Heart right ventricle (tissue), 16 donors: ENCODE results near the gene SP4. TPM values are rescaled to one million over a fixed set of nuclear protein-coding genes. Genes with fewer than 3 reads are reported as not detected.

ENCODE experiments used
- ATAC-seq, 8 donors: fragments of 200-7000 bp; cut with Tn5 transposase; one replicate each; pipeline ENCODE4 v1.9.1; 2020; ENCODE audit warnings: mild to moderate bottlenecking in 8 of 8, moderate library complexity in 8 of 8, moderate number of reproducible peaks in 1 of 8
- DNase-seq, 2 donors: peaks; one replicate each; pipeline ENCODE4 v3.0.0-alpha.2; 2020
- H3K27ac ChIP-seq, 10 donors: fragments of 200-600 bp; sonication (generic) in 2 of 10; one replicate each; pipeline versions ENCODE4 v1.5.0 to v1.8.0; 2020 to 2022; ENCODE audit warnings: mild to moderate bottlenecking in 3 of 10
- H3K27me3 ChIP-seq, 7 donors: fragments of 200-600 bp; one replicate each; pipeline ENCODE4 v1.8.0; 2021 to 2022; ENCODE audit warnings: mild to moderate bottlenecking in 2 of 7
- H3K36me3 ChIP-seq, 9 donors: fragments of 200-600 bp; sonication (generic) in 1 of 9; one replicate each; pipeline versions ENCODE4 v1.5.0 to v1.8.0; 2020 to 2022; ENCODE audit warnings: mild to moderate bottlenecking in 2 of 9
- H3K4me1 ChIP-seq, 9 donors: fragments of 200-600 bp; sonication (generic) in 1 of 9; one replicate each; pipeline versions ENCODE4 v1.5.0 to v1.8.0; 2020 to 2022; ENCODE audit warnings: mild to moderate bottlenecking in 4 of 9
- H3K4me3 ChIP-seq, 10 donors: fragments of 200-600 bp; sonication (generic) in 2 of 10; one replicate each; pipeline versions ENCODE4 v1.5.0 to v1.8.0; 2020 to 2022; ENCODE audit warnings: mild to moderate bottlenecking in 7 of 10, moderate library complexity in 2 of 10
- H3K9me3 ChIP-seq, 11 donors: fragments of 200-600 bp in 10 of 11; sonication (generic) in 2 of 11; one replicate each; pipeline versions ENCODE4 v1.5.0 to v1.8.0; 2013 to 2022; ENCODE audit warnings: mild to moderate bottlenecking in 2 of 11, control low read depth in 1 of 11, moderate library complexity in 1 of 11
- CTCF ChIP-seq, 9 donors: fragments of 200-600 bp; sonication (generic) in 2 of 9; IDR thresholded peaks; one replicate each; pipeline versions ENCODE4 v1.5.0 to v1.8.0; 2021 to 2022; ENCODE audit warnings: antibody characterized with exemption in 9 of 9, mild to moderate bottlenecking in 5 of 9, moderate library complexity in 1 of 9
- WGBS, 2 donors: extraction: QIAGEN DNeasy Blood & Tissue Kit; methylation state at CpG; one replicate each; pipeline ENCODE4 v1.1.7; 2013; ENCODE audit warnings: inconsistent platforms in 1 of 2; 5-methylcytosine and 5-hydroxymethylcytosine counted together
- intact Hi-C, 10 donors: fragments of 100-400 bp; cut with DNase I; formaldehyde crosslinking; loops; one replicate each; pipeline versions ENCODE4 v1.11.1 to v1.14.2; 2022
- polyA plus RNA-seq, 2 donors: library from polyadenylated mRNA; stranded (reverse); fragments of 200-250 nt; gene quantifications; one replicate each; pipeline ENCODE4 v1.2.3, GENCODE V29; 2013
- total RNA-seq, 10 donors: library from RNA; stranded (reverse); fragmentation: NEBNext Ultra II Directional in 3 of 10; extraction: Animal tissue kit (Norgen Biotek cat#: 25700) in 3 of 10; gene quantifications; one replicate each; pipeline versions ENCODE4 v1.2.1 to v1.2.4, GENCODE V29; 2021 to 2023
- donor health status: Arrhythmogenic right ventricular cardiomyopathy.
- donor health status: ischemic (EF 13 %, LVEDD 7.1; RV severe dilation, severe dysfunction).
- donor health status: healthy with polysubstance abuse.
- donor health status: DM: no; HTN: yes; CAD: no.
- donor health status: DM: no; HTN: no; CAD: no.
- donor health status: ischemic (EF 25% LVEDD 6.9; RV normal size, moderate dysfunction).
- donor health status: ischemic (EF 25% LVEDD 5.7; RV mildly dilated, moderate dysfunction).
- donor health status: healthy.
- donor health status: DM: yes; HTN: yes; CAD: no.
- donor health status: Ischemic cardiomyopathy.
- donor health status: ischemic (EF 35%, LVEDD 5.7; RV mildly dilated, moderate dysfunction).
- donor health status: nonischemic (EF 11% LVEDD 7.7; RV severe dilation, severe dysfunction).
- donor health status: DM: yes; HTN: yes; CAD: no.
- donor health status: PGD.
- donor health status: ischemic (EF 29% LVEDD 5.4; RV normal size, mild dysfunction).
- donor health status: nonischemic (EF 23%, LVEDD 6.1; RV moderate dilation, normal function).

The SP4 gene
- total and polyA plus RNA-seq, 12 donors: 1.6 to 9.9 (median 6.5) TPM

GRCh38 chr7:21472029-21472428 lies 44.1 kb downstream of the SP4 start:
- intact Hi-C loops: no loop called here
- Histone ChIP-seq H3K27me3 (no peaks in the 10 kb centered on the region), H3K4me1 (no peaks in the 10 kb centered on the region), H3K36me3 (peaks cover 0 to 2% (median 0%) of the 10 kb centered on the region in 9 donors), H3K4me3 (no peak overlapping the region), H3K27ac (no peak overlapping the region), H3K9me3 (no peaks in the 10 kb centered on the region)
- 94 to 100% methylated on average over 1 of the region's 1 CpG for WGBS, 2 donors
- TF ChIP-seq CTCF (IDR thresholded peaks at IDR 0.05): no peak
- DNase-seq (no peak), ATAC-seq (no peak)

- no peak overlapping the region for H3K27ac ChIP-seq
- no peak for ATAC-seq
- intact Hi-C loops: no loop called here
Observed at GRCh38 chr7:21476429-21476828, 48.5 kb downstream of the SP4 start.

DNA sequence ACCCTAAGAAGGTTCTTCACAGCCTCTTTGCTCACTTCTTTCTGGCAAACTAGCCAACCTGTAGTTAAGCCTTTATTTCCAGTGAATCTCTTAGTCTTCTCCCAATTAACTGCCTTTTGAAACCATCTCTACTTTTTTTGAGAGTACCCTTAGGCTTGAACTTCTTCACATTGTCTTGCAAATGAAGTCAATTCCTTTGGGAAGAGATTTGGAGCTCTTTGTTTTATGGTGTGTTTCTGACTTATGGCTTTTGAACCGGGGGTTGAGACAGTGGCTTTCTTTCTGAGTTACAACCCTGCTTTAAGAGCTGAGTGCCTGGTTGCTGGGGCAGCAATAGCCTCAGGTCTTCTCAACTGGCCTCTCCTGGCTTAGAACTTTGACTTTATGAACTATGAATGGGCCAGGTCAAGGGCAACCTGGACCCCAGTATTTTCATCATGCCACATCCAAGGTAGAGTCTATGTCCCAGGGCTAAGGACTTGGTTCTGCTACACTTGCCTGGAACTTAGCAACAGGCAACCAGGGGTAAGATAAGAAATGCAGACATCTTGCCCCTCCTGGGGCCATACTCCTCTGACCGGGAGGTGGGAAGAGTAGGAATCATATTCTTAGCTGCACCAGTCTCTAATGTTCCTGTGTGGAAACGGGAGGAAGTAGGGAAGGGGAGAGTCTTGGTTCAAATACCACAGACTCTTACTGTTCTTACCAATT lies 53.0 kb downstream of the SP4 start:
- H3K4me3 ChIP-seq: no peak overlapping the region
- no peaks in the 10 kb centered on the region for H3K9me3 ChIP-seq
- no peak for ATAC-seq
- no peaks in the 10 kb centered on the region for H3K27me3 ChIP-seq
- 84 to 89% methylated on average over 3 of the region's 3 CpGs for WGBS, 2 donors
- intact Hi-C loops: no loop called here
- H3K27ac ChIP-seq: no peak overlapping the region
- H3K4me1 ChIP-seq: no peaks in the 10 kb centered on the region
- DNase-seq: no peak
- TF ChIP-seq CTCF (IDR thresholded peaks at IDR 0.05): no peak
- peaks cover 0 to 41% (median 0%) of the 10 kb centered on the region in 9 donors for H3K36me3 ChIP-seq

More at GRCh38 chr7:21476429-21476828, 48.5 kb downstream of the SP4 start:
- Histone ChIP-seq H3K36me3 (peaks cover 0 to 25% (median 0%) of the 10 kb centered on the region in 9 donors), H3K9me3 (no peaks in the 10 kb centered on the region), H3K4me3 (no peak overlapping the region), H3K4me1 (no peaks in the 10 kb centered on the region), H3K27me3 (no peaks in the 10 kb centered on the region)
- 88 to 89% methylated on average over 2 of the region's 2 CpGs for WGBS, 2 donors
- DNase-seq: no peak
- no peak for TF ChIP-seq CTCF (IDR thresholded peaks at IDR 0.05)

DNA sequence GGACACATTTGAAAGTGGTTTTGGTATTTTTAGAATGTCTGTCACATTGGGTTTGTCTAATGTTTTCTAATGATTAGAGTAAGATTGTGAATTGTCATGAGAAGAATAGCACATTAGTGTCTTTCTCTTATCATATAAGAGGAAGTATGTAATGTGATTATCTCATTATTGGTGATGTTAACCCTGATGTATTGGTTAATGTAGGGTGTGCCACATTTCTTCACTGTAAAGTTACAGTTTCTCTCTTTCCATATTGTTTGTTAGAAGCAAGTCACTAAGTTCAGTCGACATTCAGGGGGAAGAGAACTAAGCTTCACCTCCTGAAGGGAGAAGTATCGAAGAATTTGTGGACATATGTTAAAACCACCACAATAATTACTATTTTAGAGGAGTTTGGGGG lies 58.6 kb downstream of the SP4 start:
- WGBS, 2 donors: 66 to 83% methylated on average over 2 of the region's 2 CpGs

More for the DNA sequence above, 58.6 kb downstream of the SP4 start:
- ATAC-seq: no peak
- TF ChIP-seq CTCF (IDR thresholded peaks at IDR 0.05): no peak
- H3K27ac ChIP-seq: no peak overlapping the region
- peaks cover 0 to 5% (median 0%) of the 10 kb centered on the region in 9 donors for H3K4me1 ChIP-seq
- no peak overlapping the region for H3K4me3 ChIP-seq
- H3K9me3 ChIP-seq: no peaks in the 10 kb centered on the region
- H3K27me3 ChIP-seq: no peaks in the 10 kb centered on the region
- no peak for DNase-seq
- intact Hi-C loops: no loop called here
- peaks cover 0 to 26% (median 0%) of the 10 kb centered on the region in 9 donors for H3K36me3 ChIP-seq
